ENCODE measurements around the gene CCNL1.

CCNL1 gene

GRCh38 chr3:157145606-157146322 lies 14.2 kb downstream of the CCNL1 start:
- no peak for DNase-seq (ENCODE audit: low read depth)

- no peak for DNase-seq (ENCODE audit: low read depth)
Observed at GRCh38 chr3:157142315-157142714, 17.6 kb downstream of the CCNL1 start.

- DNase-seq (ENCODE audit: low read depth), result no peak
Observed at GRCh38 chr3:157139938-157140534, 19.9 kb downstream of the CCNL1 start.

GRCh38 chr3:157136647-157137387 lies 23.1 kb downstream of the CCNL1 start:
- no peak for DNase-seq (ENCODE audit: low read depth)

- DNase-seq (ENCODE audit: low read depth), result no peak
Observed at GRCh38 chr3:157135671-157136396, 24.1 kb downstream of the CCNL1 start.

GRCh38 chr3:157134620-157135191 lies 25.2 kb downstream of the CCNL1 start:
- DNase-seq (ENCODE audit: low read depth), result no peak

- DNase-seq (ENCODE audit: low read depth), result no peak
Observed at GRCh38 chr3:157133434-157134320, 26.3 kb downstream of the CCNL1 start.

GRCh38 chr3:157132936-157133335 lies 27.0 kb downstream of the CCNL1 start:
- DNase-seq (ENCODE audit: low read depth), result no peak

- DNase-seq (ENCODE audit: low read depth), result no peak
Observed at GRCh38 chr3:157132341-157132740, 27.6 kb downstream of the CCNL1 start.

GRCh38 chr3:157131861-157132260 lies 28.1 kb downstream of the CCNL1 start:
- no peak for DNase-seq (ENCODE audit: low read depth)

- DNase-seq (ENCODE audit: low read depth), result no peak
Observed at GRCh38 chr3:157130467-157131251, 29.3 kb downstream of the CCNL1 start.

- no peak for DNase-seq (ENCODE audit: low read depth)
Observed at GRCh38 chr3:157129803-157130466, 30.0 kb downstream of the CCNL1 start.

- DNase-seq (ENCODE audit: low read depth), result no peak
Observed at GRCh38 chr3:157128771-157129681, 30.9 kb downstream of the CCNL1 start.

- DNase-seq (ENCODE audit: low read depth), result no peak
Observed at GRCh38 chr3:157127831-157128767, 31.8 kb downstream of the CCNL1 start.

- DNase-seq (ENCODE audit: low read depth), result no peak
Observed at GRCh38 chr3:157127268-157127667, 32.7 kb downstream of the CCNL1 start.

- no peak for DNase-seq (ENCODE audit: low read depth)
Observed at GRCh38 chr3:157126365-157126764, 33.6 kb downstream of the CCNL1 start.

- DNase-seq (ENCODE audit: low read depth), result no peak
Observed at GRCh38 chr3:157125101-157125500, 34.8 kb downstream of the CCNL1 start.

GRCh38 chr3:157123621-157124020 lies 36.3 kb downstream of the CCNL1 start:
- DNase-seq (ENCODE audit: low read depth), result no peak

All from fibroblast of the conjunctiva (primary cell).